ENCODE data around the gene TMEM170A.
A peak's percentile ranks its signal among the peaks of the same experiment; 100 is the strongest.
"Not testable (repeated sequence)": the region's sequence is repeated elsewhere in the genome, so short reads cannot be mapped to it uniquely, and the experiment has no call there.

The TMEM170A gene

DNA sequence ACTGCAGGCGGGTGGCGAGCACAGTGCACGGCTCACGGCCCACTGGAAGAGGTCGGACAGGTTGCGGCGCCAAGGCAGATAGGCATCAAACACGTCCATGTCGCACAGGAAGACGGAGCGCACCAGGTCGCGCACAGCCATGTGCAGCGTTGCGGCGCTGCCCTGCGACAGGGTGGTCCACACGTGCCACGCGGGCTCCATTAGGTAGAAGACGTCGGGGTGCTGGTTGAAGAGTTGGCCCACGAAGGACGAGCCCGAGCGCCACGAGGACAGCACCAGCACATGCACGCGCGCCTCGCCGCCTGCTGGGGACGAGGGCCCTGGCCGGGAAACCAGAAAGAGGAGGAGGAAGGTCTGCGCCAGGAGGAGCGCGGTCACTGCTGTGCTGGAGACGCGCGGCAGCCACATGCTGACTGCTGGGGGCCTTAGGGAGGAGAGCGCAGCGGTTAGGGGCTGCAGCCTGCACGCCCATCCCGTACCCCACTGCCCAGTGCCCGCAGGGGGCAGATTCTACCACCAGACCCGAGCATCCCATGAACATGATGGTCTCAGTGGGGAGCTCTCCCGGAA lies 15.0 kb upstream of the TMEM170A start:
- no peak for DNase-seq (ENCODE audit: low read depth)

DNA sequence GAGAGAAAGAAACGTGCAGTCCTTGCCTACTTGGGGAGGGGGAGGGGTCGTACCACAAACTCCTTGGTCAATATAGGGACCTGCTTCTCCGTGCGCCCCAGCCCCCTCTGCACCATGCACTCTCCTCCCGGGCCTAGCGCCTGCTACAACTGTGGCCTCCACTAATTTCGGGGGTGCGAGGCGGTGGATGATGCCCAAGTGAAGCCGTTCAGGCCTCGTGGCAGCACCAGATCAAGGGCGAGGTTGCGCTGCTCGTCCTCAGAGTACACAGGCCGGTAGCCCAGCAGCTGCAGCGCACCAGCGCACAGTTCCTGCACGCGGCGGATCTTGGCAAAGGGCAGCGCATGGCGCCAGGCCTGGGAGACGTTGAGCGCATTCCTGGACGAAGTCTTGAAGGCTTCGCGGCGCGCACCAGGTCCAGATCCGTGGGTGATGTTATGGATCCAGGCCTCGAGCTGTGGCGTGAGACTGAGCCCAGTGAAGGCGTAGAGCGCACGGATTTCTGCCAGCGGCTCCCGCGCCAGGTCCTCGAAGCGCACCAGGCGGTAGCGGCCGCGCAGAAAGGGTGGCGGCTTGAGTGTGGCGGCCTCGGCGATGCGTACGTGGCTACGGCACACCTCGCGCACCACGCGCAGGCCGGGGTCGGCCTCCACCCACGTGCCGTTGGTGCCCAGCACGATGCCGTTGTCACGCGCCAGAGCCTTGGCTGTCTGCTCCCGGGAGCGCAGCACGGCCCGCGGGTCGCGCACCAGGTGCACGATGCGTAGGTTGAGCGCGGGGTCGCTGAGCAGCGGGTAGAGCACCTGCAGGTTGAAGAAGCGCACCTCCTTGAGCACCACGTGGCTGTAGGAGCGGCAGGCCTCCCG lies 14.2 kb upstream of the TMEM170A start:
- DNase-seq (ENCODE audit: low read depth): no peak

DNA sequence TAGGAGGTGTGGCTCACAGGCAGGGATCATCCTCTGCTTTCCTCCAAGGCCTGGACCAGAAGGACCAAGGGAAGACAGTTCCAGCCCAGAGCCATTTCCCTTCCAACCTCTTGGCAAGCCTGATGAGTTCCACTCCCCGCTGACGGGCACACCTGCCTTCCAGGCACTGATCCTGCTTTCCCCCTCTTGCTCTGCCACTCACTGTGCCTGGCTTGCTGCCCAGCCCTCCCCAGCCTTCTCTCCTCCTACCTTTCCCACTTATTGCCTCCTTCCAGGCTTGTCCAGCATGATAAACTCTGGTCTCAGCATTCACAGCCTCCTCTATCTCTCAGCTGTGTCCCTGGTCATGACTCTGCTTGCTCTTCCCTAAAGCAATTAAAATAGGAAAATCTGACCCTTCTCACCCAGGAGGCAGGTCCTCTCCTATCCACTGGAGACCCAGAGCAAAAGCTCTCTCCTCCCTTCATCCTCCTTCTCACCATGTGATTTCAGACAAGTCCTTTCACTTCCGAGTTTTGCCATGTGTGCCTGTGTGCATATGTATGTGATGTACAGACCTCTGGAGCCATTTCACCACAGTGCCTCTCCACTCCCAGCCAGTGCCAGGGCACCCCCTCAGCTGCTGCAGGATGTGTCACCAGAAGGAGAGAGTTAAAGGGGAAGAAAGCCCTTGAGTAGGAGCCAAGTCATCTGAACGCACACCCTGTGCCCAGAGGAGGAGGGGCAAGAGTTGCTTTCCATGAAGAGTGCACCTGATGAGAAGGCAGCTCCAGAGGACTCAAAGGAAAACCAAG lies 13.4 kb upstream of the TMEM170A start:
- DNase-seq (ENCODE audit: low read depth): no peak

DNA sequence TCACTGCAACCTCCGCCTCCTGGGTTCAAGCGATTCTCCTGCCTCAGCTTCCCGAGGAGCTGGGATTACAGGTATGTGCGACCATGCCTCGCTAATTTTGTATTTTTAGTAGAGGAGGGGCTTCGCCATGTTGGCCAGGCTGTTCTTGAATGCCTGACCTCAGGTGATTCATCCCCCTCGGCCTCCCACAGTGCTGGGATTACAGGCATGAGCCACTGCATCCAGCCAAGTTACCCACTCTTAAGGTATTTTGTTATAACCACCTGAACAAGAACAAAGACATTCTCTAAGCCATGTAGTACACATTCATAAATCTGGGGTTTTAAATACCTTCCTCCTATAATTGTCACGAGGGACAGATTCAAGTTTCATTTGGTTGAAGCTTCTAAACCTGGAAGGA lies 12.3 kb upstream of the TMEM170A start:
- DNase-seq (ENCODE audit: low read depth): no peak

DNA sequence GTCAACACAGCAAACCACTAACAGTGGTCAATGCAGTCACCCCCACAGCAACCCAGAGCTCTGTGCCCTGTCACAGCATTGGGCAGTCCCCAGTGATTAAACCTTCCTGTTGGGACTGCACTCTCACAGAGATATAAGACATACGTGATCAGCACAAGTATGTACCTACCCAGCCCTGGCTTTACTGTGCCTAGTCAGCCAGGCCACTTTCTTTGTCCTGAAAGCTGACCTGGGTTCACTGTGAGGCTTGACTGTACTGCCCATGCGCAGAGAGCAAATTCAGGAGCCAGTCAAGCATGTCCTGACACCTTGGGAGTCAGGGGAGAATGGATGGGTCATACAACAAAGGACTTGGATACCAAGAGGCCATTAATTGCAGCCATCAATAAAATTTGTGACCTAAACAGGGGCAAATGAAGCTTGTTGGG lies 10.9 kb upstream of the TMEM170A start:
- DNase-seq (ENCODE audit: low read depth): no peak

DNA sequence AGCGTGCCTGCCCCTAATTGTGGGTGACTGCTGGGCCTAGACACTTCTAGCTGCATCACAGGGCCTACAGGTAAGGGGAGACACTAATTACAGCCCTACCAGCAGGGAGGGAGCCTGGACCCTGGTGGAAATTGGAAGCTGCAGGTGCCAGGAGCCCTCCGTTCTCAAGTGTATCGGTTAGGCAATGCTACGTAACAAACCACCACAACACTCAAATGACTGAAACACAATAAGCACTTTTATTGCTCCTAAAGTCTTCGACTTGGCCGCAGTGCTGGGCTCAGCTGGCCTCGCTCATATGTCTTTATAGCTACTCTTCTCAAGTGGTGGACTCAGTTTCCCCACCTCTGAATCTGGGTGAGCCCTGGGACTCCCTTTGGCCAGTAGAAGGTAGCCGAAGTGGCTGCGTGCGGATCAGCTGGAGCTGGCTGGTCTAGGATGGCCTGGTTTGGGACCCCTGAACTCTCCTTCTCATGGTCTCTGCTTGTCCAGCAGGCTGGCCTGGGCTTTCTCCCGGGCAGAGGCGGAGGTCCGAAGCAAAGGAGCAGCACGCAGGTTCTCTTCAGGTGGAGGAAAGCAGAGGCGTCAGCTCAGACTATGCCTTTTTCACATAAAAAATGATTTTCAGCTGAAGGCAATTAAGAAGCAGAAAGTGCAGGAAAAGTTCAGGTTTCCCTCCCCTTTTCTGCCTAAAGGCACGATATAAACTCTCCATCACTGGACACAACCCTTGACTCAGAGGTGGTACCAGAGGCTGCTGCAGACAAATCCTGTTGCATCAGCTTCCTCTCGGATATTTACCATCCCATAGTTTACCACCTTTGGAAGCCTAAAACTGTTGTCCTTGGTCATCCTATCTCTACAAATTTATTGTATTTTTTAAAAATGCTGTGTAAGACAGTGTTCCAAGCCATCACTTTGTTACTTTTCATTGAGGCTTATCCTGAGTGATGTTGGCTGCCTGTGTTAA lies 8.7 kb upstream of the TMEM170A start:
- DNase-seq (ENCODE audit: low read depth): no peak

DNA sequence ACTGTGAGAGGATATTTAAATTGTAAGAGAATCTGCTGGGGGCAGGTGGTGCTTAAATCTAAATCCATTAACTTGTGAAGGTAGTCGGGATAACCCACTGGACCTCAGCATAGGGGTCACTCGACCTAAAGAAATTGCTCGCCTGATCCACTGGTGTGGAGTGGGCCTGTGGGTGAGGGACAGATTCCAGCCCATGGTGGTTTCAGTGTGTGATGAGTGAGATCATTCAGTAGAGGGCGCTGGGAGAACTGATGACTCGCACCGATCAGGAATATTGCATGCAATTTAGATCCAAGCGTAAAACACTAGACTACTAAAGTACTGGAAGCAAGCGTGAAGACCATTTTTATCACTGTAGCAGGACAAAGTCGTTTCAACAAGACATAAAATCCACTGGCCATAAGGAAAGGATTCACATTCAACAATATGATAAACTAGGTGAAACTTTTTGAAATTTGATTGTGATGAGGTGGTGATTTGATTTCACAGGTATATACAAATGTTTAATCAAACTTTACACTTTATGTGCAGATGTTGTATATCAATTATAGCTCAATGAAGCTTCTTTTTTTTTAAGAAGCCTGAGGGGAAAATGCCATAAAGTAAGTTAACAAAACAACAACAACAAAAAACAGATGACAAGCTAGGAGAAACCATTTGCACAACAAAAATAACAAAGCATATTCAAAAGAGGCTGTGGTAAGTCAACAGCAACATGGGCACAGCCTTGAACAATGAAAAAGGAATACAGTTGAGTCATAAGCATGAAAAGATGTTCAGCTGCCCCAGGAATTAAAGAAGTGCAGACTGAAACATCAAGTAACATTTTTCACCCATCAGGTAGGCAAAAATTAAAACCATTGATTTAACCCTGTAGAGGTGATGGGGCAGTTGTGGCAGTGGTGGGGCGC lies 7.5 kb upstream of the TMEM170A start:
- DNase-seq (ENCODE audit: low read depth): no peak

DNA sequence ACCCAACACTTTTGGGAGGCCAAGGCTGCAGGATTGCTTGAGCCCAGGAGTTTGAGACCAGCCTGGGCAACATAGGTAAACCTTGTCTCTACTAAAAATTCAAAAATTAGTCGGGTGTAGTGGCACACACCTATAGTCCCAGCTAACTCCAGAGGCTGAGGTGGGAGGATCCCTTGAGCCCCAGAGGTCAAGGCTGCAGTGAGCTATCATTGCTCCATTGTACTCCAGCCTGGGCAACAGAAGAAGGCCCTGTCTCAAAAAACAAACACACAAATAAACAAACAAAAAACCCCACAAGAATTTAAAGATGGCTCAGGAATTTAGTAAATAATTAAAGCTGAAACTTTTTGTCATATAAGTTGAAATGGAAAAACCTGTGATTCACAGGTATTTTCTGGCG lies 2.3 kb upstream of the TMEM170A start:
- no peak for DNase-seq (ENCODE audit: low read depth)

DNA sequence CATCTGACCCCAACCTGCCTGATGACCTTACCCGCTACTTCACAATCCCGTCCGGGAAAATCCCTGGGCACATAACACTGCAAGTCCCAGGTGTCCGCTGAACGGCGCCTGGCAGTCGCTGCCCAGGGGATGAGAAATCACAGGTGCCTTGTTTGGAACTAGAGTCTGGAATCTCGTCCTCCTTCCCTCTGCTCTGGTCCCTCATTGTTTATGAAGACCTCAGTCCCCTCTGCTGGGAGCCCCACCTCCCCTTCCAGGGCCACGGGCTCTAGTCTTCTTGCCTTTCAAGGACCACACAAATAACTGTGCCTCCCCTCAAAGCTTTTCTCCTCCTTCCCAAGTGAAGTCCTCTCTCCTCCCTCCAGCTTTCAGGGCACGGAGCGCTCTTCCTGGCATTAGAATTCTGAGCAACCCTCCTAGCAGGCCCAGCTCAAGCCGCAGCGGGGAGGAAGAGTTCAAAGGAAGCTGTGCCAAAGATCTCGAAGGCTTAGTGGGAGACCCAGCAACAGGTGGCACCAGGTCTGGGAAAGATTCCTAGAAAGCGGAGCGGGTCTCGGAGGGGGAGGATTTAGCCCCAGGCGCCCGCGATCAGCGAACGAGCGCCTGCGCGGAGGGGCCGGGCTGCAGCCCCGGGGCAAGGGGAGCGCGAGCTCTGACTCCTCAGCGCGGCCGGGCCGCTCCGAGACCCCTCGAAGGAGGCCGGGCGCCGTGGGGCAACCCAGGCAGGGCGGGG lies 934 bp downstream of the TMEM170A start:
- DNase-seq (ENCODE audit: low read depth): peak; percentile 20

DNA sequence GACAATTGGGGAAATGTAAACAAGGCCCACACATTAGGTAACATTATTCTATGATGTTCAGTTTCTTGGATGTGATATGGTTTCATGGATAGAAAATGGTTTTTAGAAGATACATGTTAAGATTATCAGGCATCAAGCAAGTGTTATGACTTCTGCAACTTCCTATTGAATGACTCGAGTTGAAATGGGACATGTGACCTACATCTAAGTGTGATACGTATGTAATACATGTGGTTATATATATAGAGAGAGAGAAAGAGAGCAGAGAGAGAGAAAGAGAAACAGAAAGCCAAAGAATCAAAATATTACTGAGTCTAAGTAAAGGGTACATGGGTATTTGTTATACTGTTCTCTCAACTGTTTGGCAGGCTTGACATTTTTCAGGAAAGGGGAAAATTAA lies 1.7 kb downstream of the TMEM170A start:
- no peak for DNase-seq (ENCODE audit: low read depth)

DNA sequence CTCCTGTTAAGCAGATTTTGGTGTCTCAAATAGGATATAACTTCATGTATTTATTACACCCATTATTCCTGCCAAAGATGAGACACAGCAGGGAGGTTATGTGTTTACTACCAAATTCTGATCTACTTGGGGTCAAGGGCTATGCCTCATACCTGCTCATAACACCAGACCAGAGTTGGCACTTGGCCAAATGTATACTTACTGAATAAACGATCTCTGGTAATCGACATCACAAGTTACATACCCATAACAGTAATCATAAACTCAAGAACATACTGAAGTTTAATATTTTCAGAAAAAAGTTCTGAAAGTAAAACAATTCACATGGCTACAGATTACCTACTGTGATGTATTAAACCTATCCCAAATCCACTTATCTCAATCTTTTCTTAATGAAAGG lies 2.9 kb downstream of the TMEM170A start:
- DNase-seq (ENCODE audit: low read depth): no peak

DNA sequence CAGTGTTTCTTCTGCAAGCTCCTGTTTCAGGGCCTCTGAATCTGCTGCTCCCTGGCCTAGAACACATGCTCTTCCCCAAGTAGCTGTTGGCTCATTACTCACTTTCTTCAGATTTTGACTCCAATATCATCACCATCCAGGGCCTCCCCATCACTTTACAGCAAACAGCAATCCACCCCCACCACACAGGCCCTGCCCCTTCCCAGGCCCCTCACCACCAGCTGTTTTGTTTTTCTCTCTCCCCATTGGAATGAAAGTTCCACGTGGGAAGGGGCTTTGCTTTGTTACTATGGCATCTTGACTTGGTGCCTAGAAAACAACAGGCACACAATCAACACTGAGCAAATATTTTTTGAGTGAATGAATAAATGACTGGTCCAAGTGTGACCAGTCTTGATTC lies 4.0 kb downstream of the TMEM170A start:
- DNase-seq (ENCODE audit: low read depth): no peak

DNA sequence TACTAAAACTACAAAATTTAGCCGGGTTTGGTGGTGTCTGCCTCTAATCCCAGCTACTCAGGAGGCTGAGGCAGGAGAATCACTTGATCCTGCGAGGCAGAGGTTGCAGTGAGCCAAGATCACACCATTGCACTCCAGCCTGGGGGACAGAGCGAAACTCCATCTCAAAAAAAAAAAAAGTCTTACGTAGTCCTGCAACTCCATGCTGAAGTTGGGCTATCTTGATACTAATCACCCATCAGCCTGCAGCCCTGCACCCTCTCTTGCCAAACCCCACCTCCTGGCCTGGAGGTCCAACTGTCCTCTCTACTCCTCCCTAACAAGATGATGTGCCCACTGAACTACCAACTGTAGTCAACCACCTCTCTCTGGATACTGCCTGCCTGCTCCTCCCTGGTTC lies 4.8 kb downstream of the TMEM170A start:
- no peak for DNase-seq (ENCODE audit: low read depth)

DNA sequence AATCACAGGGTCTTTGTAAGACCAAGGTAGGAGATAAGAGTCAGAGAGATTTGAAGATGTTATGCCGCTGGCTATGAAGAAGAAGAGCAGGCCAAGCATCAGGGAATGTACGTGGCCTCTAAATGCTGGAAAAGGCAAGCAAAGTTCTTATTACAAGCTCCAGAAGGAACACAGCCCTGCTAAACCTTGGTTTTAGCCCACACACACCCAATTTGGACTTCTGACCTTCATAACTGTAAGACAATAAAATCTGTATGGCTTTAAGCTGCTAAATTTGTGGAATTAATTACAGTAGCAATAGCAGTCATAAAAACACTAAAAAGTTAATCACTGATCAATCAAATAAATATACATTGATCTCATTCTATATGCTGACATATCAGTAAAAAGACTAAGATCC lies 6.0 kb downstream of the TMEM170A start:
- DNase-seq (ENCODE audit: low read depth): no peak

DNA sequence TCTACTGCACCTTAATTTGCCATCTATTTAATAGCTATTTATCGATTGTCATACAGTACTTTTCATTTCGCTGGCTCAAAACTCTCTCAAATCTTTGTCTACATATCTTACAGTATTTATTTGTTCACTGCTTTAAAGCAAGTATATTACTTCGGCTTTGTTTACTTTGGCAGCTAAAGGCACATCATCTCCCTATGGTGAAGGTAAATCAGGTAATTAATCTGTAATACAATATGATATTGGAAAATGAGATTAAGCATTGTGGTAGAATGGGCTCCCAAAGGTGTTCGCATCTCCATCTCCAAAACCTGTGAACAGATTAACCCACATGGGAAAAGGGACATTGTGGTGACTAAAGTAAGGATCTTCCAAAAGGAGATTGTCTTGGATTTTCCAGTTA lies 6.5 kb downstream of the TMEM170A start:
- no peak for DNase-seq (ENCODE audit: low read depth)

DNA sequence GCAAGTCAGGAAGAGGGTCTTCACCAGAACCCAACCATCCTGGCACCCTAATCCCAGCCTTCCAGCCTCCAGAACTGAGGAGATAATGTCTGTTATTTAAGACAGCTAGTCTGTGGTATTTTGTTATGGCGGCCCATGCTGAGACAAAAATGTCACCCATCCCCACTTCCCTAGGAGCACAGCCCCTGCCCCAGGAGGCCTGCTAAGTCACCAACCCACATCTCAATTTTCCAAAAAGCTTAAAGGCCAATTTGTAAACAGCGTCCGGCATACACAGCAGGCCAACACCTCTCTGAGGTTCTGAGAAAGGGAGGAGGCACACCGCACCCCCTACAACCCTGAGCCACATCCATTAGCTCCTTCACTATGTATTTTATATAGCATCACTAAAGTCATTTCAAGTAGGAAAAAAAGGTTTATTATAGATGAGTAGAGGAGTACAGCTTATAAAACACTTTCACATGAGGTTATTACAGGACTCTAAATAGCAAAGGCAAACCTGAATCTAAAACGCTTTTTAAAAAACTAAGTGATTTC lies 6.9 kb downstream of the TMEM170A start:
- DNase-seq (ENCODE audit: low read depth): no peak

DNA sequence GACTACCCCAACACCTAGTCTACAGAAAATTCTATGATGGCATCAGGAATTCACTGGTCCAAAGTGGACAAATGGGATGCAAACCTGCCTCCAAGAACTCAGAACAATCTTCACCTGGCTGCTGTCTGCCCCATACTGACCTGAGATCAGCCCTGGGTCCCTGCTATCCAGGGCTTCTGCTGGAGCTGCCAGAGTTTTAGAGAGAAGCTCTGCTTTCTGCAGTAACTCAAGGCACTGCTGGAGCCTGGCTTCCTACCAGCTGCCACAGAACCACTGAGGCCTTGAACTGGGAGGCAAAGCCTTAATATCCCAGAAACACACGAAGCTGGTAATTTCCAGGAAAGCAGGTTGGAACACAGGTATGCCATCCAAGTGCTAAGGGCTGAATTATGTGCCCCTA lies 7.5 kb downstream of the TMEM170A start:
- no peak for DNase-seq (ENCODE audit: low read depth)

DNA sequence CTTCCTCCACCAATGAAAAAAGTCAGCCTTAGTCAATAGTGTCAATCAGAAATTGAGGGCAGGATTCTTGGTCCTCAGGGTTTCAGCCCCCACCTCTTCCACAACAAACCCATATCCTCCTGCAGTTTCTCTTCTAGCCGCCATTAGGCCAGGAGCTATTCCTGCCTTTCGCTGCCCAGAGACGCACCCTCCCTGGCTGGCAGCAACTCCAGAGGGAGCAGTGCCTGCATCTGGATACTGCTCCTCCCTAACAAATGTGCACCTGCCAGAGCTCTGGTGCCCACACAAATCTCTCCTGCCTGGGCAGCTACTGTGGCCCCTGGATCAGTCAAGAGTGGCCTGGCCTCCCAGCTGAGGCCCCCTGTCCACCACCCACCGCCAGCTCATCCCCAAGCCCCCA lies 8.0 kb downstream of the TMEM170A start:
- DNase-seq (ENCODE audit: low read depth): not testable (repeated sequence)

DNA sequence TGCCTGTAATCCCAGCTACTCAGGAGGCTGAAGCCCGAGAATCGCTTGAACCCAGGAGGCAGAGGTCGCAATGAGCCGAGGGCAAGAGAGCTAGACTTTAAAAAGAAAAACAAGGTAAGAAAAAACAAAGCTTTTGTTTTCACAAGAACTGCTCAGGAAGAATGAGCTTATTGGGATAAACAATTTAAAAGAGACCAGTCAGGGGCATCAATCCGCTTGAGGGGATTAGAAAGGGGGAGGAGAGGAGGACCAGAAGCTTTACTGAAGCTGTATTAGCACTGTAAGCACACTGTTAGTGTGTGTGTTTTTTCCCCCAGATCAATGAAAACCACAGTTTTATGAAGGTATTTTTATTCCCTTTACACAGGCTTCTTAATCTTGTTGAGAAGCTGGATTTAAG lies 8.8 kb downstream of the TMEM170A start:
- no peak for DNase-seq (ENCODE audit: low read depth)

Measured in activated T-helper 9 cell treated with anti-CD3 and anti-CD28 coated beads, Interleukin-2, amount 50 U/mL, for 16 hours (primary cell).